Measurements from ENCODE around the gene NR3C2.

NR3C2 gene

DNA sequence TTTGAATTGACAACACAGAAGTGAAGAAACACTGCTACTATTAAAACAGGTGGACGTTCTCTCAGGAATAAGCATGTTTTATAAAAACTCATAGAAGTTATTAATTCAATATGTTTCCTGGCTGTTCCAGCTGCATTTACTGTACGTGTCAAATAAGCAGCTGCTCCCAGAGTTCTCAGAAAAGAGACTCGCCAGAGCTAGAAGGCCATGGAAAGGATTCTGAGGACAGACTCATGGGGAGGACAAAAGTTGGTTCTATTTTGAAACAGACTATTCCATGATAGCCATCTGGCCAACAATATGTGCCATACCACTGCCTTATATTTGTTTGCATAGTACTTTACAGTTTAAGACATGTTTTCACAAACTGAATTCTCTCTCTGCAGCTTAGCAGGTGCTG is 136.5 kb downstream of the NR3C2 start:
- Histone ChIP-seq H3K27me3 (ENCODE audit: insufficient read depth, low read length) (no peaks in the 10 kb centered on the region), H2AFZ (ENCODE audit: low read length) (no peak overlapping the region), H3K4me2 (ENCODE audit: low read length) (no peak overlapping the region), H3K4me1 (ENCODE audit: insufficient read depth, low read length, severe bottlenecking) (no peaks in the 10 kb centered on the region), H3K9me2 (ENCODE audit: low read depth, low read length) (no peaks in the 10 kb centered on the region), H3K4me3 (ENCODE audit: low read depth, low read length, poor library complexity, severe bottlenecking) (no peak overlapping the region), H3K9me3 (ENCODE audit: low read length) (peaks cover 5% of the 10 kb centered on the region), H4K20me1 (ENCODE audit: insufficient read depth, low read length) (no peaks in the 10 kb centered on the region), H3K27ac (ENCODE audit: low read depth, low read length, poor library complexity, severe bottlenecking) (no peak overlapping the region), H3K79me2 (ENCODE audit: insufficient read depth, low read length) (no peaks in the 10 kb centered on the region), H3K9ac (ENCODE audit: low read length) (no peak overlapping the region), H3K36me3 (ENCODE audit: insufficient read depth, low read length) (no peaks in the 10 kb centered on the region), H3F3A (ENCODE audit: insufficient read depth, low read length) (no peaks in the 10 kb centered on the region)
- TF ChIP-seq CTCF (IDR thresholded peaks at IDR 0.05; ENCODE audit: low read length), result no peak
- no peak for TF ChIP-seq EZH2 (IDR thresholded peaks at IDR 0.05; ENCODE audit: borderline replicate concordance, low read length)

DNA sequence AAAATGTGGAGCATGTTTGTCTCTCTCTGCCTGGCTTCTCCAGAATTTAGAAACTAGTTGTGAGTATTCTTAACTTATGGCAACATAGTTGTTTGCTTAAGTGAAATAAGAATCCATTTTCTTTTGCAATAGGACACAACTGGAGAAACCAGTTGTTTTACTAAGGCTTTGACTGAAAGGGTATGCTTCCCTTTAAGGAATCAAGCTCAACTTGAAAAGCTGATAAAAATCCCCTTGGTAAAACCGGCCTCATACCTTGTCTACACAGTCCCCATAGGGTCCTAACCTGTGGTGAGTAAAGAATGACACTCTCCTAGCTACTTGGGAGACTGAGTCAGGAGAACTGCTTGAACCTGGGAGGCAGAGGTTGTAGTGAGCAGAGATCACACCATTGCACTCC is 139.8 kb downstream of the NR3C2 start:
- TF ChIP-seq EZH2 (IDR thresholded peaks at IDR 0.05; ENCODE audit: borderline replicate concordance, low read length), result no peak
- TF ChIP-seq CTCF (IDR thresholded peaks at IDR 0.05; ENCODE audit: low read length), result no peak
- H2AFZ ChIP-seq (ENCODE audit: low read length), result no peak overlapping the region
- no peak overlapping the region for H3K9ac ChIP-seq (ENCODE audit: low read length)
- H3K4me3 ChIP-seq (ENCODE audit: low read depth, low read length, poor library complexity, severe bottlenecking), result no peak overlapping the region
- no peaks in the 10 kb centered on the region for H4K20me1 ChIP-seq (ENCODE audit: insufficient read depth, low read length)
- H3K4me2 ChIP-seq (ENCODE audit: low read length), result no peak overlapping the region
- no peaks in the 10 kb centered on the region for H3K79me2 ChIP-seq (ENCODE audit: insufficient read depth, low read length)
- no peaks in the 10 kb centered on the region for H3K36me3 ChIP-seq (ENCODE audit: insufficient read depth, low read length)
- H3K9me2 ChIP-seq (ENCODE audit: low read depth, low read length), result no peaks in the 10 kb centered on the region
- H3K4me1 ChIP-seq (ENCODE audit: insufficient read depth, low read length, severe bottlenecking), result no peaks in the 10 kb centered on the region
- H3F3A ChIP-seq (ENCODE audit: insufficient read depth, low read length), result no peaks in the 10 kb centered on the region
- no peaks in the 10 kb centered on the region for H3K27me3 ChIP-seq (ENCODE audit: insufficient read depth, low read length)
- H3K27ac ChIP-seq (ENCODE audit: low read depth, low read length, poor library complexity, severe bottlenecking), result no peak overlapping the region
- H3K9me3 ChIP-seq (ENCODE audit: low read length), result peaks cover 9% of the 10 kb centered on the region

GRCh38 chr4:148300877-148301276 is 141.3 kb downstream of the NR3C2 start:
- Histone ChIP-seq H3K27me3 (ENCODE audit: insufficient read depth, low read length) (no peaks in the 10 kb centered on the region), H4K20me1 (ENCODE audit: insufficient read depth, low read length) (no peaks in the 10 kb centered on the region), H3F3A (ENCODE audit: insufficient read depth, low read length) (no peaks in the 10 kb centered on the region), H3K79me2 (ENCODE audit: insufficient read depth, low read length) (no peaks in the 10 kb centered on the region), H3K27ac (ENCODE audit: low read depth, low read length, poor library complexity, severe bottlenecking) (no peak overlapping the region), H3K9me2 (ENCODE audit: low read depth, low read length) (no peaks in the 10 kb centered on the region), H3K4me1 (ENCODE audit: insufficient read depth, low read length, severe bottlenecking) (no peaks in the 10 kb centered on the region), H3K36me3 (ENCODE audit: insufficient read depth, low read length) (no peaks in the 10 kb centered on the region), H3K9me3 (ENCODE audit: low read length) (peaks cover 9% of the 10 kb centered on the region), H2AFZ (ENCODE audit: low read length) (no peak overlapping the region), H3K4me2 (ENCODE audit: low read length) (no peak overlapping the region), H3K4me3 (ENCODE audit: low read depth, low read length, poor library complexity, severe bottlenecking) (no peak overlapping the region), H3K9ac (ENCODE audit: low read length) (no peak overlapping the region)
- TF ChIP-seq CTCF (IDR thresholded peaks at IDR 0.05; ENCODE audit: low read length), result no peak
- TF ChIP-seq EZH2 (IDR thresholded peaks at IDR 0.05; ENCODE audit: borderline replicate concordance, low read length), result no peak

Measured in OCI-LY1 (cell line).